OCI-LY7 (cell line): Measurements from ENCODE around the gene RNASE3. TPM values are rescaled to one million over a fixed set of nuclear protein-coding genes. Genes with fewer than 3 reads are reported as not detected.

Experiments used
- BruUV-seq: library from RNA; stranded (reverse); fragments of 400-500 nt; replicated peaks from 2 replicates; lab custom pipeline; 2021; lab: Mats Ljungman, UMichigan
- CTCF ChIA-PET: fragments of 300-600 bp; sonication (Branson Sonifier 250); formaldehyde crosslinking; loops from one replicate; lab custom pipeline; 2022; ENCODE audit warnings: antibody characterized with exemption; ENCODE audit not compliant: unreplicated experiment; lab: Charles Lee
- POLR2A ChIA-PET: fragments of 300-600 bp; sonication (Branson Sonifier 250); formaldehyde crosslinking; loops from one replicate; lab custom pipeline; 2022; ENCODE audit warnings: antibody characterized with exemption; lab: Charles Lee
- DNase-seq: peaks from one replicate; pipeline ENCODE4 v3.0.0-alpha.2; 2015; ENCODE audit warnings: low spot score
- H2AFZ ChIP-seq: fragments of 200-600 bp; sonication (generic), shearing (Covaris generic); 2 replicates; pipeline ENCODE4 v1.6.1; 2014; ENCODE audit warnings: mild to moderate bottlenecking, antibody characterized with exemption, low read length, moderate library complexity
- H3K27ac ChIP-seq: fragments of 200-600 bp; sonication (generic); 2 replicates; pipeline ENCODE4 v1.5.1; 2014; ENCODE audit warnings: mixed run types, low read depth, mild to moderate bottlenecking, moderate library complexity, low read length, inconsistent platforms; ENCODE audit not compliant: poor library complexity, severe bottlenecking
- H3K36me3 ChIP-seq: fragments of 200-600 bp; sonication (generic); 2 replicates; pipeline ENCODE4 v1.6.1; 2014; ENCODE audit warnings: mild to moderate bottlenecking, antibody characterized with exemption, low read length, moderate library complexity, mixed read lengths; ENCODE audit not compliant: insufficient read depth
- H3K4me1 ChIP-seq: fragments of 200-600 bp; sonication (generic); 2 replicates; pipeline ENCODE4 v1.5.1; 2014; ENCODE audit warnings: mild to moderate bottlenecking, low read length; ENCODE audit not compliant: insufficient read depth, poor library complexity, severe bottlenecking
- H3K4me2 ChIP-seq: fragments of 200-600 bp; sonication (generic); 2 replicates; pipeline ENCODE4 v1.6.1; 2014; ENCODE audit warnings: mild to moderate bottlenecking, low read length
- H3K4me3 ChIP-seq: fragments of 200-600 bp; sonication (generic); 2 replicates; pipeline ENCODE4 v1.5.1; 2014; ENCODE audit warnings: mild to moderate bottlenecking, low read depth, low read length; ENCODE audit not compliant: poor library complexity, severe bottlenecking
- H3K79me2 ChIP-seq: fragments of 200-600 bp; sonication (generic); 2 replicates; pipeline ENCODE4 v1.6.1; 2016; ENCODE audit warnings: low read depth, mild to moderate bottlenecking, low read length, moderate library complexity, mixed read lengths; ENCODE audit not compliant: insufficient read depth
- H3K9me2 ChIP-seq: fragments of 200-600 bp; sonication (generic); 2 replicates; pipeline ENCODE4 v1.6.1; 2016; ENCODE audit warnings: mild to moderate bottlenecking, low read length, mixed read lengths; ENCODE audit not compliant: insufficient read depth
- H3K9me3 ChIP-seq: fragments of 200-600 bp; sonication (generic); 2 replicates; pipeline ENCODE4 v1.6.1; 2014; ENCODE audit warnings: mild to moderate bottlenecking, mixed run types, low read length, mixed read lengths
- H4K20me1 ChIP-seq: fragments of 200-600 bp; sonication (generic); 2 replicates; pipeline ENCODE4 v1.6.1; 2014; ENCODE audit warnings: mild to moderate bottlenecking, antibody characterized with exemption, low read length, moderate library complexity, mixed read lengths; ENCODE audit not compliant: insufficient read depth
- CTCF ChIP-seq: fragments of 200-600 bp; sonication (generic); conservative IDR thresholded peaks from 2 replicates; pipeline ENCODE4 v1.5.1; 2014; ENCODE audit warnings: mild to moderate bottlenecking, antibody characterized with exemption, low read length, moderate library complexity, mixed read lengths
- EZH2phosphoT487 ChIP-seq: fragments of 200-600 bp; sonication (generic); IDR thresholded peaks from 2 replicates; pipeline ENCODE4 v1.6.1; 2018; ENCODE audit warnings: low read depth, borderline replicate concordance, mild to moderate bottlenecking, mixed run types, antibody characterized with exemption, low read length, moderate library complexity, mixed read lengths
- intact Hi-C: fragments of 100-400 bp; cut with micrococcal nuclease; formaldehyde crosslinking; loops from one replicate; pipeline ENCODE4 v1.10.0; 2022; ENCODE audit not compliant: unreplicated experiment
- total RNA-seq, 2 experiments: library from RNA; depleted of rRNA in 1 of 2; stranded (reverse); fragments of >200 nt in 1 of 2; shearing (Covaris generic) in 1 of 2; gene quantifications; 2 replicates each; pipeline ENCODE4 v1.2.3, GENCODE V29; 2014 to 2022

Gene RNASE3
- total RNA-seq, 2 experiments from 2014 or later: not detected

- intact Hi-C loops: no loop called here
- POLR2A ChIA-PET: interaction anchor here (0.6 kb wide), 2 partner anchors 38 to 223 kb away, joined by 3 to 6 read pairs; no protein-coding TSS in a partner anchor
- no peak overlapping the region for H2AFZ ChIP-seq
These were observed 42.1 kb upstream of the RNASE3 start for GRCh38 chr14:20848955-20849570.

GRCh38 chr14:20853042-20853441, 38.1 kb upstream of the RNASE3 start:
- no TSS peak for BruUV-seq
- Histone ChIP-seq H4K20me1 (no peaks in the 10 kb centered on the region), H3K27ac (no peak overlapping the region), H2AFZ (no peak overlapping the region), H3K79me2 (no peaks in the 10 kb centered on the region), H3K4me1 (no peaks in the 10 kb centered on the region), H3K36me3 (no peaks in the 10 kb centered on the region), H3K9me3 (no peaks in the 10 kb centered on the region), H3K9me2 (no peaks in the 10 kb centered on the region), H3K4me2 (no peak overlapping the region), H3K4me3 (no peak overlapping the region)
- no peak for TF ChIP-seq EZH2phosphoT487
- TF ChIP-seq CTCF: no peak
- ChIA-PET POLR2A (no interaction called here), CTCF (no interaction called here)
- intact Hi-C loops: no loop called here
- DNase-seq: no peak

More at GRCh38 chr14:20848955-20849570, 42.1 kb upstream of the RNASE3 start:
- Histone ChIP-seq H4K20me1 (no peaks in the 10 kb centered on the region), H3K4me1 (no peaks in the 10 kb centered on the region), H3K4me2 (no peak overlapping the region), H3K4me3 (no peak overlapping the region), H3K9me2 (no peaks in the 10 kb centered on the region), H3K27ac (no peak overlapping the region), H3K36me3 (no peaks in the 10 kb centered on the region), H3K9me3 (no peaks in the 10 kb centered on the region), H3K79me2 (no peaks in the 10 kb centered on the region)
- no peak for TF ChIP-seq CTCF
- no peak for TF ChIP-seq EZH2phosphoT487
- no TSS peak for BruUV-seq
- CTCF ChIA-PET: no interaction called here
- DNase-seq: no peak

GRCh38 chr14:20855652-20856291, 35.4 kb upstream of the RNASE3 start:
- Histone ChIP-seq H3K79me2 (no peaks in the 10 kb centered on the region), H2AFZ (no peak overlapping the region), H3K9me3 (no peaks in the 10 kb centered on the region), H3K4me3 (no peak overlapping the region), H4K20me1 (no peaks in the 10 kb centered on the region), H3K4me2 (no peak overlapping the region), H3K9me2 (no peaks in the 10 kb centered on the region), H3K4me1 (no peaks in the 10 kb centered on the region), H3K27ac (no peak overlapping the region), H3K36me3 (no peaks in the 10 kb centered on the region)
- DNase-seq: peak; percentile 61
- peak; percentile 85 for TF ChIP-seq CTCF
- no peak for TF ChIP-seq EZH2phosphoT487
- ChIA-PET POLR2A (interaction anchor here (0.6 kb wide), 1 partner anchor 48 kb away, joined by 3 read pairs; no protein-coding TSS in a partner anchor), CTCF (no interaction called here)
- BruUV-seq: no TSS peak
- intact Hi-C loops: loop anchor here (1.0 kb wide), 3 partner anchors 97 to 158 kb away; no protein-coding TSS in a partner anchor
